Gastroesophageal sphincter (tissue), 2 donors: ENCODE results near the gene PRTFDC1.

Experiments used
- POLR2A ChIP-seq, 2 donors: fragments of 450-650 bp; IDR thresholded peaks; one replicate each; pipeline ENCODE4 v1.6.1; 2017; ENCODE audit warnings: antibody characterized with exemption in 2 of 2, mild to moderate bottlenecking in 2 of 2, moderate library complexity in 1 of 2
- POLR2AphosphoS5 ChIP-seq: sonication (generic); formaldehyde crosslinking; IDR thresholded peaks from one replicate; pipeline ENCODE4 v1.6.1; 2017; ENCODE audit warnings: antibody characterized with exemption

GRCh38 chr10:24883176-24883575, 69.2 kb downstream of the PRTFDC1 start:
- TF ChIP-seq POLR2A (IDR thresholded peaks at IDR 0.05), result no peak
- TF ChIP-seq POLR2AphosphoS5, result no peak
